GM19238 (cell line): ENCODE data around the gene ALOX5.
A peak's percentile ranks its signal among the peaks of the same experiment; 100 is the strongest.
"Not testable (repeated sequence)": the region's sequence is repeated elsewhere in the genome, so short reads cannot be mapped to it uniquely, and the experiment has no call there.

Experiments used
- DNase-seq: peaks from one replicate; pipeline ENCODE4 v3.0.0; 2011; ENCODE audit warnings: low spot score; ENCODE audit not compliant: insufficient read length

The ALOX5 gene

GRCh38 chr10:45373576-45374349 lies at the start of gene ALOX5:
TSS of gene ALOX5 (plus strand) at chr10:45374216. CDS start at chr10:45374280, 64 bp downstream.
- peak; percentile 38 for DNase-seq

- DNase-seq = no peak
Measured at GRCh38 chr10:45325116-45325515, 48.9 kb upstream of the ALOX5 start.

- DNase-seq = not testable (repeated sequence)
Measured at GRCh38 chr10:45326864-45327263, 47.2 kb upstream of the ALOX5 start.

- not testable (repeated sequence) for DNase-seq
Measured at GRCh38 chr10:45331824-45332223, 42.2 kb upstream of the ALOX5 start.

GRCh38 chr10:45339894-45340293 lies 34.1 kb upstream of the ALOX5 start:
- DNase-seq = no peak

GRCh38 chr10:45340420-45340819 lies 33.6 kb upstream of the ALOX5 start:
- not testable (repeated sequence) for DNase-seq

- not testable (repeated sequence) for DNase-seq
Measured at GRCh38 chr10:45346652-45347335, 27.2 kb upstream of the ALOX5 start.

GRCh38 chr10:45347464-45347863 lies 26.6 kb upstream of the ALOX5 start:
- not testable (repeated sequence) for DNase-seq

GRCh38 chr10:45348196-45348765 lies 25.7 kb upstream of the ALOX5 start:
- DNase-seq = not testable (repeated sequence)

- no peak for DNase-seq
Measured at GRCh38 chr10:45353186-45353585, 20.8 kb upstream of the ALOX5 start.

GRCh38 chr10:45354261-45354660 lies 19.8 kb upstream of the ALOX5 start:
- DNase-seq = no peak

- no peak for DNase-seq
Measured at GRCh38 chr10:45355494-45355893, 18.5 kb upstream of the ALOX5 start.

- not testable (repeated sequence) for DNase-seq
Measured at GRCh38 chr10:45358961-45359360, 15.1 kb upstream of the ALOX5 start.

- not testable (repeated sequence) for DNase-seq
Measured at GRCh38 chr10:45361983-45362799, 11.8 kb upstream of the ALOX5 start.

GRCh38 chr10:45367643-45368042 lies 6.4 kb upstream of the ALOX5 start:
- not testable (repeated sequence) for DNase-seq

GRCh38 chr10:45368181-45368580 lies 5.8 kb upstream of the ALOX5 start:
- DNase-seq = no peak

GRCh38 chr10:45370202-45370955 lies 3.6 kb upstream of the ALOX5 start:
- no peak for DNase-seq

- no peak for DNase-seq
Measured at GRCh38 chr10:45371560-45371959, 2.5 kb upstream of the ALOX5 start.

GRCh38 chr10:45372251-45372951 lies 1.6 kb upstream of the ALOX5 start:
- DNase-seq = no peak

- DNase-seq = no peak
Measured at GRCh38 chr10:45373003-45373575, 927 bp upstream of the ALOX5 start.
